Mesendoderm (in vitro differentiated cells): ENCODE data around the gene LDLRAD4.

Experiments used
- DNase-seq: peaks from one replicate; pipeline ENCODE4 v3.0.0; 2013
- H2AK5ac ChIP-seq: 2 replicates; pipeline ENCODE4 v1.6.1; 2013; ENCODE audit warnings: low read length, inconsistent platforms
- H2BK120ac ChIP-seq: 2 replicates; pipeline ENCODE4 v1.6.1; 2013; ENCODE audit warnings: low read depth, mild to moderate bottlenecking, low read length, moderate library complexity, mixed read lengths
- H2BK15ac ChIP-seq: replicated peaks from 2 replicates; pipeline ENCODE4 v1.6.1; 2013; ENCODE audit warnings: low read depth, mild to moderate bottlenecking, moderate library complexity
- H2BK5ac ChIP-seq: 2 replicates; pipeline ENCODE4 v1.6.1; 2013; ENCODE audit warnings: low read length, inconsistent platforms
- H3K18ac ChIP-seq: 2 replicates; pipeline ENCODE4 v1.6.1; 2013; ENCODE audit warnings: mild to moderate bottlenecking, low read length, mixed read lengths
- H3K23ac ChIP-seq: one replicate; pipeline ENCODE4 v1.6.1; 2013; ENCODE audit warnings: low read length
- H3K27ac ChIP-seq: 2 replicates; pipeline ENCODE4 v1.5.1; 2013; ENCODE audit warnings: low read depth, mild to moderate bottlenecking, inconsistent platforms, low read length, moderate library complexity
- H3K27me3 ChIP-seq: 2 replicates; pipeline ENCODE4 v1.6.1; 2013; ENCODE audit warnings: low read length, control low read depth, mild to moderate bottlenecking, inconsistent platforms; ENCODE audit not compliant: insufficient read depth, poor library complexity
- H3K36me3 ChIP-seq: 2 replicates; pipeline ENCODE4 v1.6.1; 2013; ENCODE audit warnings: low read length, inconsistent platforms; ENCODE audit not compliant: control insufficient read depth, insufficient read depth
- H3K4ac ChIP-seq: one replicate; pipeline ENCODE4 v1.6.1; 2013; ENCODE audit warnings: low read depth, mild to moderate bottlenecking, low read length, moderate library complexity
- H3K4me1 ChIP-seq: 2 replicates; pipeline ENCODE4 v1.6.1; 2013; ENCODE audit warnings: low read depth, low read length, inconsistent platforms; ENCODE audit not compliant: control insufficient read depth
- H3K4me2 ChIP-seq: 2 replicates; pipeline ENCODE4 v1.6.1; 2013; ENCODE audit warnings: low read length
- H3K4me3 ChIP-seq: 2 replicates; pipeline ENCODE4 v1.5.1; 2013; ENCODE audit warnings: mild to moderate bottlenecking, low read length
- H3K56ac ChIP-seq: one replicate; pipeline ENCODE4 v1.6.1; 2013; ENCODE audit warnings: low read length
- H3K79me1 ChIP-seq: 2 replicates; pipeline ENCODE4 v1.6.1; 2013; ENCODE audit warnings: low read length, inconsistent platforms
- H3K79me2 ChIP-seq: 2 replicates; pipeline ENCODE4 v1.6.1; 2013; ENCODE audit warnings: mild to moderate bottlenecking, low read length; ENCODE audit not compliant: control insufficient read depth, insufficient read depth
- H3K9ac ChIP-seq: 2 replicates; pipeline ENCODE4 v1.6.1; 2013; ENCODE audit warnings: low read length, inconsistent platforms
- H4K5ac ChIP-seq: one replicate; pipeline ENCODE4 v1.6.1; 2013; ENCODE audit warnings: low read length
- H4K8ac ChIP-seq: one replicate; pipeline ENCODE4 v1.6.1; 2013; ENCODE audit warnings: low read depth, mild to moderate bottlenecking, control low read depth, low read length, moderate library complexity
- WGBS: extraction: QIAGEN DNeasy Blood & Tissue Kit; methylation state at CpG from one replicate; pipeline ENCODE4 v1.1.7; 2013; ENCODE audit warnings: low lambda C conversion rate, missing lambda C conversion rate; ENCODE audit not compliant: insufficient coverage; ENCODE audit errors: extremely low coverage; 5-methylcytosine and 5-hydroxymethylcytosine counted together

LDLRAD4 gene

GRCh38 chr18:13658436-13659204, 440.1 kb downstream of the LDLRAD4 start:
- Histone ChIP-seq H4K5ac (no peak overlapping the region), H3K56ac (no peak overlapping the region), H2BK15ac (no peak overlapping the region), H3K23ac (no peak overlapping the region), H3K18ac (no peak overlapping the region), H3K4me1 (no peaks in the 10 kb centered on the region), H4K8ac (no peak overlapping the region), H3K27ac (no peak overlapping the region), H3K36me3 (no peaks in the 10 kb centered on the region), H3K27me3 (no peaks in the 10 kb centered on the region), H3K79me1 (no peaks in the 10 kb centered on the region), H3K9ac (no peak overlapping the region), H3K4me2 (no peak overlapping the region), H2BK5ac (no peak overlapping the region), H3K4me3 (no peak overlapping the region), H2AK5ac (no peak overlapping the region), H2BK120ac (no peak overlapping the region), H3K79me2 (no peaks in the 10 kb centered on the region), H3K4ac (no peak overlapping the region)
- DNase-seq = no peak
- no CpG with 5 or more reads among the region's 8 CpGs for whole genome bisulfite sequencing

DNA sequence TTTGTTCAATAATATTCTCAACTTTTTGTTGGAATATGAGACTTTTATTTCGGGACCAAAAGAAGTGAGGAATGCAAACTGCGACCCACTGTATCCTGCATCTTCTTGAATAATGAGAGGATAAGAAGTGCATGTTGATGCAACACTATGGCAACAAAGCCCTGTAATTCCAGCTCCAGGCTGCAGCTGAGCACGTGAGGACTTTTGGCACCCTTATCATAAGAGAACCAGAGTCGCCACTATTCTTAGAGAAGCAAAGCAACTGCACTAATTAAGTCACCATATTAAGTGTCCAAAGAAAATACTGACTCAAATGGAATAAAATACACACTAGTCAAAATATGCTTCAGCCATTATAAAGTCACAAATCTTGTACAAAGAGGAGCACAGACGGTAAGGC, 441.9 kb downstream of the LDLRAD4 start:
- Histone ChIP-seq H4K8ac (no peak overlapping the region), H3K79me1 (no peaks in the 10 kb centered on the region), H3K27ac (no peak overlapping the region), H2BK120ac (no peak overlapping the region), H3K23ac (no peak overlapping the region), H3K9ac (no peak overlapping the region), H3K4me3 (no peak overlapping the region), H3K56ac (no peak overlapping the region), H2BK5ac (no peak overlapping the region), H3K4ac (no peak overlapping the region), H2BK15ac (no peak overlapping the region), H3K18ac (no peak overlapping the region), H2AK5ac (no peak overlapping the region), H4K5ac (no peak overlapping the region), H3K79me2 (no peaks in the 10 kb centered on the region), H3K27me3 (no peaks in the 10 kb centered on the region), H3K36me3 (no peaks in the 10 kb centered on the region), H3K4me2 (no peak overlapping the region), H3K4me1 (no peaks in the 10 kb centered on the region)
- WGBS = no CpG with 5 or more reads among the region's 5 CpGs
- peak; percentile 41 for DNase-seq

GRCh38 chr18:13661051-13661778, 442.7 kb downstream of the LDLRAD4 start:
- Histone ChIP-seq H3K79me2 (no peaks in the 10 kb centered on the region), H3K4ac (no peak overlapping the region), H3K79me1 (no peaks in the 10 kb centered on the region), H4K8ac (no peak overlapping the region), H3K23ac (no peak overlapping the region), H4K5ac (no peak overlapping the region), H2BK5ac (no peak overlapping the region), H2BK120ac (no peak overlapping the region), H3K18ac (no peak overlapping the region), H3K4me2 (no peak overlapping the region), H3K56ac (no peak overlapping the region), H3K36me3 (no peaks in the 10 kb centered on the region), H3K27me3 (no peaks in the 10 kb centered on the region), H2BK15ac (no peak overlapping the region), H2AK5ac (no peak overlapping the region), H3K27ac (no peak overlapping the region), H3K4me1 (no peaks in the 10 kb centered on the region), H3K9ac (no peak overlapping the region), H3K4me3 (no peak overlapping the region)
- DNase-seq = no peak
- WGBS = 100% methylated on average over 1 of the region's 8 CpGs

DNA sequence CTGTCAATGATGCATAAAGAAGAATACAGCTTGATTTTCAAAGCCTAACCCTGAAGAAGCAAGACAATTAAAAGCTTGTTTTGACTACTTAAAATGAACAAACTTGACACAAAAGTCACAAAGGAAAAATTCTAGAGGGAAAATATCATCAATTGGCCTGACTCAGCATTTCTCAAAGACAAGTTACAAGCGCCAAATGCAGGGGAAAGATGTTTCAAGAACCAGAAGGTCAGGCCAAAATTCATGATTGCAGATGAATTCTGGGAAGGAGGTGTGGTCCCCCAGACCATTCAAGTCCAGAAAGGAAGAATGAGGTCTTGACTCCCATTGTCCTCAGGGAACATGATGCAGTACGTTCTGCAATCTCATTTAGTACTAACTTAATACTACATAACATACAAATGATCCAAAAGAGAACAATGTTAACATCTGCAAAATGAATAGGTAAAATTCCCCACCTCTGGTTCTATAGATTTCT, 443.3 kb downstream of the LDLRAD4 start:
- Histone ChIP-seq H3K18ac (no peak overlapping the region), H3K79me1 (no peaks in the 10 kb centered on the region), H2BK5ac (no peak overlapping the region), H2AK5ac (no peak overlapping the region), H4K5ac (no peak overlapping the region), H3K9ac (no peak overlapping the region), H3K27me3 (no peaks in the 10 kb centered on the region), H3K27ac (no peak overlapping the region), H3K56ac (no peak overlapping the region), H3K23ac (no peak overlapping the region), H3K36me3 (no peaks in the 10 kb centered on the region), H3K4me3 (no peak overlapping the region), H4K8ac (no peak overlapping the region), H3K4me2 (no peak overlapping the region), H2BK15ac (no peak overlapping the region), H3K4me1 (no peaks in the 10 kb centered on the region), H3K4ac (no peak overlapping the region), H2BK120ac (no peak overlapping the region), H3K79me2 (no peaks in the 10 kb centered on the region)
- WGBS = no CpG with 5 or more reads among the region's 2 CpGs
- no peak for DNase-seq

- Histone ChIP-seq H4K5ac (no peak overlapping the region), H3K4me3 (no peak overlapping the region), H3K4me2 (no peak overlapping the region), H2BK120ac (no peak overlapping the region), H3K56ac (no peak overlapping the region), H4K8ac (no peak overlapping the region), H2AK5ac (no peak overlapping the region), H3K4me1 (peaks cover 2% of the 10 kb centered on the region), H3K79me2 (no peaks in the 10 kb centered on the region), H3K27me3 (no peaks in the 10 kb centered on the region), H3K27ac (no peak overlapping the region), H3K9ac (no peak overlapping the region), H3K23ac (no peak overlapping the region), H2BK15ac (no peak overlapping the region), H3K79me1 (peaks cover 9% of the 10 kb centered on the region), H2BK5ac (no peak overlapping the region), H3K36me3 (no peaks in the 10 kb centered on the region), H3K4ac (no peak overlapping the region), H3K18ac (no peak overlapping the region)
- no peak for DNase-seq
- no CpG with 5 or more reads among the region's 7 CpGs for WGBS
Measured at GRCh38 chr18:13672657-13673056, 454.1 kb downstream of the LDLRAD4 start.
